Effector memory CD8-positive, alpha-beta T cell (primary cell): ENCODE results near the gene PCGF1.
A peak's percentile ranks its signal among the peaks of the same experiment; 100 is the strongest.
"Not testable (repeated sequence)": the region's sequence is repeated elsewhere in the genome, so short reads cannot be mapped to it uniquely, and the experiment has no call there.

Experiments
- ATAC-seq: fragments of 150-1000 bp; cut with Tn5 transposase; replicated peaks from 2 replicates; pipeline ENCODE4 v1.10.0; 2021; ENCODE audit warnings: mild to moderate bottlenecking, moderate library complexity
- DNase-seq, 3 experiments: peaks; one replicate each; pipeline ENCODE4 v3.0.0; 2021
- H3K27ac Mint-ChIP-seq, 2 donors: one replicate each; pipeline ENCODE4 v1.8.0; 2022; ENCODE audit warnings: mild to moderate bottlenecking in 2 of 2, mixed read lengths in 2 of 2, moderate library complexity in 2 of 2
- H3K27me3 Mint-ChIP-seq, 2 donors: one replicate each; pipeline ENCODE4 v1.8.0; 2022; ENCODE audit warnings: mixed read lengths in 2 of 2
- H3K36me3 Mint-ChIP-seq: one replicate; pipeline ENCODE4 v1.8.0; 2022; ENCODE audit warnings: mild to moderate bottlenecking, moderate library complexity, mixed read lengths; ENCODE audit not compliant: insufficient read depth
- H3K4me1 Mint-ChIP-seq, 2 donors: one replicate each; pipeline ENCODE4 v1.8.0; 2022; ENCODE audit warnings: low read depth in 2 of 2, mixed read lengths in 2 of 2
- H3K4me3 Mint-ChIP-seq, 2 donors: one replicate each; pipeline ENCODE4 v1.8.0; 2022; ENCODE audit warnings: mild to moderate bottlenecking in 2 of 2, mixed read lengths in 2 of 2, moderate library complexity in 2 of 2
- H3K9me3 Mint-ChIP-seq, 2 donors: one replicate each; pipeline ENCODE4 v1.8.0; 2022; ENCODE audit warnings: mixed read lengths in 2 of 2

The PCGF1 gene

DNA sequence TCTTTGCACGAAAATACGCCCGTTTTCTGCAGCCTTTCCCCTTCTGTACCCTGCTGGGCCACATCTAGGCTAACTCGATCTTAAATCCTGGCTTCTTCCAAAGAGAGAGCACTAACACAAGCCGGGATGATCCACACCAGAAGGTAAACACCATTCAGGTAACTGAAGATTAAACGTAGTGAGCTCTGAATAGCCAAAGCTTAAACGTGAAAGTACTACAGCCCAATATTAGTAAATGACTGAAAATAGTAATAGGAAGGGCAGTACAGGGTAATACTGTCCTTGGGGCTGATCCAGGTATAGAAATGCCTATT lies 34.6 kb downstream of the PCGF1 start:
- peak overlapping the region; percentile 96 to 99 for H3K27ac Mint-ChIP-seq
- H3K9me3 Mint-ChIP-seq, result no peaks in the 10 kb centered on the region

GRCh38 chr2:74472086-74472944 lies 35.2 kb downstream of the PCGF1 start, which contains the start of gene MRPL53:
MRPL53 (minus strand) TSS chr2:74472680; CDS start chr2:74472660, 20 bp downstream.
- Mint-ChIP-seq H3K27ac (peak within 1 kb of the TSS; percentile 96 to 99), H3K4me3 (peak within 1 kb of the TSS; percentile 88 to 97), H3K4me1 (peaks cover 18% of the 10 kb centered on the region in 2 donors), H3K36me3 (peaks cover 41% of the 10 kb centered on the region), H3K27me3 (no peaks in the 10 kb centered on the region), H3K9me3 (no peaks in the 10 kb centered on the region)
- peak; percentile 95 for ATAC-seq
- peak; percentile 96 to 98 (median 97) for DNase-seq

More for the DNA sequence above, 34.6 kb downstream of the PCGF1 start:
- peaks cover 41% of the 10 kb centered on the region for H3K36me3 Mint-ChIP-seq
- H3K27me3 Mint-ChIP-seq, result no peaks in the 10 kb centered on the region
- peak overlapping the region; percentile 88 to 97 for H3K4me3 Mint-ChIP-seq
- H3K4me1 Mint-ChIP-seq, result peaks cover 18% of the 10 kb centered on the region in 2 donors
- DNase-seq, result no peak
- ATAC-seq, result no peak

DNA sequence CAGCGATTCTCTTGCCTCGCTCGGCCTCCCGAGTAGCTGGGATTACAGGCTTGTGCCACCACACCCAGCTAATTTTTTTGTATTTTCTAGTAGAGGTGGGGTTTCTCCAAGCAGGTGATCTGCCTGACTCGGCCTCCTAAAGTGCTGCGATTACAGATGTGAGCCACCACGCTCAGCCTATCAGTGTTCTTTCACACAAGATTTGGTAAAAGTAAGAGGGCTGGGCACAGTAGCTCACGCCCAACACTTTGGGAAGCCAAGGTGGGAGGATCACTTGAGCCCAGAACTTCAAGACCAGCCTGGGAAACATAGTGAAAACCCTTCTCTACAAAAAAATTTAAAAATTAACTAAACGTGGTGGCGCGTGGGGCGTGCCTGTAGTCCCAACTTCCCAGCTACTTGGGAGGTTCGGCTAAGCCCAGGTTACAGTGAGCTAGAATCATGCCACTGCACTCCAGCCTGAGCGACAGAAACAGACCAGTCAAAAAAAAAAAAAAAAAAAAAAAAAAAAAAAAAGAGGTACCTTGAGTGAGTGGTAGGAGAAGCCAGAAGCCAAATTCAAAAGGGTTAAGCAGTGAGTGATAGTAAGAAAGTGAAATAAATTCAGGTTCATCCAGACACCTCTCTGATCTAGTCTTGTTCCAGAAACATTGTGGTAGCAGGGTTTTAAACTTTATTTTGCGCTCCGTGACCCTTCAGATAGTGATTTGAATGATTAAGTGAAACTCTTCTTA lies 36.0 kb downstream of the PCGF1 start:
- no peaks in the 10 kb centered on the region for H3K9me3 Mint-ChIP-seq
- DNase-seq (no peak), ATAC-seq (no peak)
- peaks cover 18% of the 10 kb centered on the region in 2 donors for H3K4me1 Mint-ChIP-seq
- peak overlapping the region; percentile 88 to 97 for H3K4me3 Mint-ChIP-seq
- peaks cover 41% of the 10 kb centered on the region for H3K36me3 Mint-ChIP-seq
- H3K27me3 Mint-ChIP-seq, result no peaks in the 10 kb centered on the region
- H3K27ac Mint-ChIP-seq, result peak overlapping the region; percentile 96 to 99

- H3K36me3 Mint-ChIP-seq, result peaks cover 40% of the 10 kb centered on the region
- not testable (repeated sequence) for DNase-seq, H3K9me3 Mint-ChIP-seq, ATAC-seq, H3K27me3 Mint-ChIP-seq
- peak overlapping the region; percentile 36 to 65 for H3K4me3 Mint-ChIP-seq
- H3K27ac Mint-ChIP-seq, result peak overlapping the region; percentile 62 to 84
- peaks cover 18 to 19% of the 10 kb centered on the region in 2 donors for H3K4me1 Mint-ChIP-seq
Measured at GRCh38 chr2:74470742-74471141, 36.8 kb downstream of the PCGF1 start.

DNA sequence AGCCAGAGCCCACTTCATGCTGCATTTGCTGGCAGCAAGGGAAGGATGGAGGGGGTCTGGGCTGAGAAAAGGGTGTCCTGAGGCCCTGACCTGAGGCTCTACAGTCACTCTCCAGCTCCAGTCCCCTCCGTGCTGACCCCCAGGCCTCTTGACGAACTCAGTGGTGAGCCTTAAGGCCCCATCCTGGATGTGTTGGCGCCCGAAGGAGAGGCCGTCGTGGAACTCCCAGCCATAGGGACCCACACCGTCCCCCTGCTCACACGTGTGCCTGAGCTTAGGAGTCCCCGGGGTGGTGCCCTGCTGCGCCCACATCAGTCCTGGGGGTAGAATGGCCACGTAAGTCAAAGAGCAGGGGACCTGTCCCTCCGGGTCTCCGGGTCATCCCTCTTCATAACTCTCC lies 43.1 kb downstream of the PCGF1 start:
- no peak for DNase-seq
- Mint-ChIP-seq H3K9me3 (no peaks in the 10 kb centered on the region), H3K4me3 (peak overlapping the region; percentile 97 to 99), H3K4me1 (peaks cover 13 to 26% of the 10 kb centered on the region in 2 donors), H3K27ac (peak overlapping the region; percentile 99), H3K36me3 (peaks cover 41% of the 10 kb centered on the region), H3K27me3 (no peaks in the 10 kb centered on the region)
- no peak for ATAC-seq

DNA sequence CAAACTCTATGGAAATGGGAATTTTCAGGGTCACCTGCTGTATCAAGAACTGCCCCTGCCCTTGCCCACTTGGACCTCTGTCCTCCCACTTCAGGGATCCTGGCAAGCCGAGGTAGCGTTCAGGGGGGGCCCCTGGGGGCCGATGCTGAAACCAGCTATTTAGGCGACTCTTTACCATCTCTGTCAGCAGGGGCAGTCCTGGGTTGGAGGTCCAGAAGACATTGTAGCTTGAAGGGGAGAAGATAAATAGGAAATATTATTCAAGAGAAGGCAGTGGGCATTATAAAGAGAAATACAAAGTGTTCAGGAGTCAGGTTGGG lies 44.7 kb downstream of the PCGF1 start:
- no peak for DNase-seq
- H3K27ac Mint-ChIP-seq, result peak overlapping the region; percentile 62 to 73
- ATAC-seq, result no peak

GRCh38 chr2:74462054-74462785 lies 45.3 kb downstream of the PCGF1 start:
- ATAC-seq, result no peak
- no peak for DNase-seq
- Mint-ChIP-seq H3K36me3 (peaks cover 60% of the 10 kb centered on the region), H3K4me1 (peaks cover 19 to 40% of the 10 kb centered on the region in 2 donors), H3K27me3 (no peaks in the 10 kb centered on the region), H3K4me3 (peak overlapping the region in 1 of 2 donors; percentile 97), H3K27ac (peak overlapping the region; percentile 62 to 73), H3K9me3 (no peaks in the 10 kb centered on the region)

More for the DNA sequence above, 44.7 kb downstream of the PCGF1 start:
- Mint-ChIP-seq H3K9me3 (no peaks in the 10 kb centered on the region), H3K4me1 (peaks cover 18 to 36% of the 10 kb centered on the region in 2 donors), H3K4me3 (peak overlapping the region in 1 of 2 donors; percentile 97), H3K36me3 (peaks cover 54% of the 10 kb centered on the region), H3K27me3 (no peaks in the 10 kb centered on the region)

DNA sequence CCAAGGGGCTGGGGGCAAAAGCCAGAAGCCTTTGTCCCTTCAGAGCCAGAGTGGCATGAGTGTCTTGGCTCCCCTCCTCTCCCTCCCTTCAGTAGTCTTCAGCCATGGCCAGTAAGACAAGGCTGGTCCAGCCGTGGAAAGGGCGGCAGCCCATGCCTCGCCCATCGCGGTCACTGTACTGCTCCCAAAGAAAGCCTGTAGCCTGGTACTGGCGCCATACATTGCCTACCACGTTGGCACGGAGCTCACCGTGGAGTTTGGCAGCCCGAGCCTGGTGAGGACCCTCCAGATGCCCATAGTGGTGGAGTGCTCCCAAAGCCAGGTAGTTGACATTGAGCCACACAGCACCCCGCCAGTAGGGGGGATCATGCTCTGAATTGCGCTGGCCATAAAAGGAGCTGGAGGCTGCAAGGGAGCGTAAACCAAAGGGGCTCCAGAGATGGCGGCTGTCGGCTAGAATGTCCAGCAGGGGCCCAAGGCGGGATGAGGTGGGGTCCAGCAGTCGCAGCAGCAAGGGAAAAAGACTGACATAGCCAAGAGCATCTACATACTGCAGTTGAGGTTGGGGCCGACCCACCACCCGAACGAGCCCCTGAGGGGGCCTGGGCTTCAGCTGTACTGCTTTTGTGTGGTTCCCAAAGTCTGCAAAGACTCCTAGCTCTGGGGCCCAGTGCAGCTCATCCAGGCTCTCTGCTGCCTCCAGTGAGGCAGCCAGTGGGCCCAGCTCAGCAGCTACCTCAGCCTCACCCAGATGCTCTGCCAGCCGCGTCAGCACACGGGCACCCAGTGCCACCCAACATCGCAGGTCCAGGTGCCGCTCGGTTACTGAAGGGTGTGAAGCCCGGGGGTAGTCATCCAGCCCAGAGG lies 46.1 kb downstream of the PCGF1 start:
- H3K4me1 Mint-ChIP-seq, result peaks cover 27 to 46% of the 10 kb centered on the region in 2 donors
- DNase-seq, result no peak
- no peaks in the 10 kb centered on the region for H3K9me3 Mint-ChIP-seq
- no peak for ATAC-seq
- H3K4me3 Mint-ChIP-seq, result no peak overlapping the region
- peak overlapping the region in 1 of 2 donors; percentile 35 for H3K27ac Mint-ChIP-seq
- peaks cover 64% of the 10 kb centered on the region for H3K36me3 Mint-ChIP-seq
- H3K27me3 Mint-ChIP-seq, result no peaks in the 10 kb centered on the region

DNA sequence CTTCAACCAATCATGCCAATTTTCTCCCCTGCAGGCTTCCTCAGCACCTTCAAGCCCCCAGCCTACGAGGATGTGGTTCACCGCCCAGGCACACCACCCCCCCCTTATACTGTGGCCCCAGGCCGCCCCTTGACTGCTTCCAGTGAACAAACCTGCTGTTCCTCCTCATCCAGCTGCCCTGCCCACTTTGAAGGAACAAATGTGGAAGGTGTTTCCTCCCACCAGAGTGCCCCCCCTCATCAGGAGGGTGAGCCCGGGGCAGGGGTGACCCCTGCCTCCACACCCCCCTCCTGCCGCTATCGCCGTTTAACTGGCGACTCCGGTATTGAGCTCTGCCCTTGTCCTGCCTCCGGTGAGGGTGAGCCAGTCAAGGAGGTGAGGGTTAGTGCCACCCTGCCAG lies 47.3 kb downstream of the PCGF1 start:
- ATAC-seq, DNase-seq, H3K27me3 Mint-ChIP-seq, H3K9me3 Mint-ChIP-seq: not testable (repeated sequence)
- H3K4me1 Mint-ChIP-seq, result peaks cover 34 to 53% of the 10 kb centered on the region in 2 donors
- peaks cover 62% of the 10 kb centered on the region for H3K36me3 Mint-ChIP-seq
- H3K4me3 Mint-ChIP-seq, result peak overlapping the region; percentile 96 to 98
- peak overlapping the region; percentile 46 to 49 for H3K27ac Mint-ChIP-seq

DNA sequence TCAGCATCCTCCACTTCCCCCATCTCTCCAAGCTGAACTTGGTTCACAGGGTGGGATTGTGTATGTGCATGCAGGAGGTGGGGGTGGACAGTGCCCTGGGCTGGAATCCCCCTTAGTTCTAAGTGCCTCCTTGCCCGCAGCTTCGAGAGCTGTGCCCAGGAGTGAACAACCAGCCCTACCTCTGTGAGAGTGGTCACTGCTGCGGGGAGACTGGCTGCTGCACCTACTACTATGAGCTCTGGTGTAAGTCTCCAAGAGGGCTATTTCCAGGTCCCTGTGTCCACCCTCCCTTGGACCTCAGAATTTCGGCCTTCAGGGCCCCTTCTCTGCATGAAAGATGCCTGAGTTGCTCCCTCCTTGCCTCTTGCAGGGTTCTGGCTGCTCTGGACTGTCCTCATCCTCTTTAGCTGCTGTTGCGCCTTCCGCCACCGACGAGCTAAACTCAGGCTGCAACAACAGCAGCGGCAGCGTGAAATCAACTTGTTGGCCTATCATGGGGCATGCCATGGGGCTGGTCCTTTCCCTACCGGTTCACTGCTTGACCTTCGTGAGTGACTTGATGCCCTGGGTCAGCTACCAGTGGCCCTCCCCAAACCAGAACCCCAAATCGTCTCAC lies 47.9 kb downstream of the PCGF1 start:
- not testable (repeated sequence) for DNase-seq, H3K9me3 Mint-ChIP-seq, ATAC-seq, H3K27me3 Mint-ChIP-seq
- peaks cover 40 to 57% of the 10 kb centered on the region in 2 donors for H3K4me1 Mint-ChIP-seq
- H3K27ac Mint-ChIP-seq, result peak overlapping the region; percentile 46 to 100
- H3K4me3 Mint-ChIP-seq, result peak overlapping the region; percentile 96 to 98
- peaks cover 65% of the 10 kb centered on the region for H3K36me3 Mint-ChIP-seq

DNA sequence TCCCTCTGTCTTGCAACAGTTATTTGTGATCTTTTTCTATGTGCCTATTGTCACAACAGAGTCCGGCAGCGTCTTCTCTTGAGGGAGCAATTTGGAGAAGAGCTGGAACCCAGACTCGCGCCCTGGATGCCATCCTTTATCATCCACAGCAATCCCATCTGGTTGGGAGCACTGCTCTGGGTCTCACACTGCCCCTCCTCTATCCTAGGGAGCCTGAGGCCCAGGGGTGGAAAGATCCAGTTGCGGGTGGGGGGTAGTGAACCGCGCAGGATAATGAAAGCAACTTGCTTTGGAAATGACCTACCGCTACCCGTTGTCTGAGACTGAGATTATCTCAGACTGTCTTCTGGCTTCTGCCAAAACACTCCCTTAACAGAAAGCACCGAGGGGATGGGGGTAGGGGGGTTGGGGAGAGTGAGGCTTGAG lies 48.5 kb downstream of the PCGF1 start:
- Mint-ChIP-seq H3K4me1 (peaks cover 45 to 60% of the 10 kb centered on the region in 2 donors), H3K27ac (peak overlapping the region; percentile 99 to 100), H3K4me3 (peak overlapping the region; percentile 96 to 98), H3K9me3 (no peaks in the 10 kb centered on the region), H3K36me3 (peaks cover 61% of the 10 kb centered on the region), H3K27me3 (no peaks in the 10 kb centered on the region)
- DNase-seq (no peak), ATAC-seq (no peak)
